HepG2 (cell line): ENCODE measurements around the gene MOK. TPM values are rescaled to one million over a fixed set of nuclear protein-coding genes. Genes with fewer than 3 reads are reported as not detected.
"Not testable (repeated sequence)": the region's sequence is repeated elsewhere in the genome, so short reads cannot be mapped to it uniquely, and the experiment has no call there.

Source experiments
- ATAC-seq: fragments of 200-7000 bp; cut with Tn5 transposase; 3 replicates; pipeline ENCODE4 v1.9.1; 2020; ENCODE audit warnings: mild to moderate bottlenecking, moderate library complexity
- BruUV-seq: library from RNA; stranded (reverse); fragments of 400-500 nt; replicated peaks from 2 replicates; lab custom pipeline; 2021; lab: Mats Ljungman, UMichigan
- CTCF ChIA-PET: fragments of 300-600 bp; formaldehyde crosslinking; extraction: SDS; loops from one replicate; lab custom pipeline; 2021; ENCODE audit warnings: low total read pairs, inconsistent platforms, low intra/inter-chr PET ratio; lab: Yijun Ruan, JAX
- POLR2A ChIA-PET: fragments of 350-600 bp; sonication (Branson Sonifier 250); formaldehyde crosslinking; loops from one replicate; lab custom pipeline; 2020; ENCODE audit warnings: antibody characterized with exemption, inconsistent platforms; lab: Yijun Ruan, JAX
- DNase-seq: peaks from one replicate; pipeline ENCODE4 v3.0.0-alpha.2; 2015; ENCODE audit warnings: low spot score
- FAIRE-seq: peaks from 3 replicates; lab custom pipeline; 2011; peaks lifted over from hg19 to GRCh38; lab: Jason Lieb, UNC
- H2AFZ ChIP-seq: one replicate; pipeline ENCODE4 v1.6.1; 2011; ENCODE audit warnings: low read length, inconsistent platforms
- H3K27ac ChIP-seq: fragments of 300-600 bp; 3 replicates; pipeline ENCODE4 v1.8.0; 2011; ENCODE audit warnings: mixed run types, mild to moderate bottlenecking, mixed read lengths, low read length, inconsistent platforms; ENCODE audit not compliant: insufficient read depth; ENCODE audit errors: extremely low read length
- H3K27me3 ChIP-seq, 2 experiments: fragments of 200-600 bp in 1 of 2; 2 replicates in 1 of 2; 3 replicates in 1 of 2; pipeline versions ENCODE4 v1.6.0 to v1.8.0; 2011; ENCODE audit warnings: low read length in 2 of 2, mild to moderate bottlenecking in 2 of 2, moderate library complexity in 2 of 2, inconsistent platforms in 1 of 2; ENCODE audit not compliant: insufficient read depth in 2 of 2, control insufficient read depth in 1 of 2
- H3K36me3 ChIP-seq, 2 experiments: fragments of 200-600 bp in 1 of 2; replicated peaks in 1 of 2; 2 replicates in 1 of 2; 3 replicates in 1 of 2; pipeline versions ENCODE4 v1.5.1 to v1.8.0; 2011; ENCODE audit warnings: low read length in 2 of 2, inconsistent platforms in 1 of 2; ENCODE audit not compliant: insufficient read depth in 2 of 2, control insufficient read depth in 1 of 2
- H3K4me1 ChIP-seq: 2 replicates; pipeline ENCODE4 v1.5.1; 2012; ENCODE audit warnings: low read length, inconsistent platforms; ENCODE audit not compliant: insufficient read depth
- H3K4me2 ChIP-seq: 2 replicates; pipeline ENCODE4 v1.6.0; 2011; ENCODE audit warnings: low read depth, low read length, inconsistent platforms
- H3K4me3 ChIP-seq, 3 experiments: fragments of 200-600 bp in 1 of 3; sonication (generic), shearing (Covaris generic) in 1 of 3; replicated peaks in 1 of 3; 2 replicates each; pipeline ENCODE4 v1.5.1; 2011 to 2016; ENCODE audit warnings: low read length in 3 of 3, inconsistent platforms in 2 of 3, low read depth in 2 of 3, mild to moderate bottlenecking in 2 of 3, control low read depth in 1 of 3, mixed read lengths in 1 of 3; ENCODE audit not compliant: insufficient read depth in 1 of 3
- H3K79me2 ChIP-seq: one replicate; pipeline ENCODE4 v1.6.1; 2011; ENCODE audit warnings: low read length, inconsistent platforms; ENCODE audit not compliant: insufficient read depth
- H3K9ac ChIP-seq: 2 replicates; pipeline ENCODE4 v1.6.0; 2011; ENCODE audit warnings: mild to moderate bottlenecking, low read depth, low read length, inconsistent platforms; ENCODE audit not compliant: insufficient read depth
- H3K9me3 ChIP-seq: 2 replicates; pipeline ENCODE4 v1.5.1; 2012; ENCODE audit warnings: mild to moderate bottlenecking, low read length
- H4K20me1 ChIP-seq: 2 replicates; pipeline ENCODE4 v1.6.0; 2011; ENCODE audit warnings: inconsistent platforms, mild to moderate bottlenecking, low read length, moderate library complexity; ENCODE audit not compliant: insufficient read depth
- HNRNPK ChIP-seq: fragments of 200-400 bp; formaldehyde crosslinking; IDR thresholded peaks from 2 replicates; pipeline ENCODE4 v1.6.1; 2018; ENCODE audit warnings: low read length, low read depth, moderate library complexity, mild to moderate bottlenecking; ENCODE audit not compliant: poor library complexity, severe bottlenecking
- JUN ChIP-seq: sonication (generic); formaldehyde crosslinking; IDR thresholded peaks from 2 replicates; pipeline ENCODE4 v1.4.0; 2020; ENCODE audit warnings: mild to moderate bottlenecking, missing genetic modification reagents
- MXI1 ChIP-seq: IDR thresholded peaks from 3 replicates; pipeline ENCODE4 v1.6.1; 2012; ENCODE audit warnings: low read depth, low read length, inconsistent platforms, borderline replicate concordance
- SAFB2 ChIP-seq: sonication (generic); formaldehyde crosslinking; IDR thresholded peaks from 2 replicates; pipeline ENCODE4 v1.5.1; 2020; ENCODE audit warnings: missing genetic modification reagents, low read depth, mild to moderate bottlenecking, borderline replicate concordance
- TCF12 ChIP-seq, 2 experiments: fragments of 450-650 bp in 1 of 2; sonication (generic) in 1 of 2; formaldehyde crosslinking in 1 of 2; IDR thresholded peaks; 2 replicates each; pipeline versions ENCODE4 v1.6.1 to v1.8.0; 2017 to 2022; ENCODE audit warnings: antibody characterized with exemption in 1 of 2, mild to moderate bottlenecking in 1 of 2, missing genetic modification reagents in 1 of 2, moderate library complexity in 1 of 2
- TEAD2 ChIP-seq: sonication (generic); formaldehyde crosslinking; IDR thresholded peaks from 2 replicates; pipeline ENCODE4 v1.9.0; 2021; ENCODE audit warnings: missing genetic modification reagents
- ZNF274 ChIP-seq: sonication (generic); formaldehyde crosslinking; IDR thresholded peaks from 2 replicates; pipeline ENCODE4 v1.5.1; 2020; ENCODE audit warnings: mild to moderate bottlenecking, missing genetic modification reagents
- ZNF788 ChIP-seq: sonication (generic); formaldehyde crosslinking; IDR thresholded peaks from 2 replicates; pipeline ENCODE4 v1.5.0; 2020; ENCODE audit warnings: mild to moderate bottlenecking, missing genetic modification reagents, borderline replicate concordance
- WGBS: methylation state at CpG from one replicate; pipeline ENCODE4 v1.1.6; 2017; ENCODE audit warnings: low lambda C conversion rate; 5-methylcytosine and 5-hydroxymethylcytosine counted together
- in situ Hi-C: cut with HindIII; loops from 2 replicates; pipeline ENCODE4 v1.10.0; 2017; ENCODE audit warnings: low pct_unique_long_range_greater_than_20kb; ENCODE audit not compliant: extremely low pct_ligation_motif_present
- intact Hi-C: fragments of 100-400 bp; cut with micrococcal nuclease; formaldehyde crosslinking; loops from one replicate; pipeline ENCODE4 v1.10.0; 2022; ENCODE audit not compliant: unreplicated experiment
- polyA plus RNA-seq, 8 experiments: library from polyadenylated mRNA; depleted of rRNA in 3 of 8; stranded (reverse) in 7 of 8; unstranded in 1 of 8; fragments of >200 nt; fragmentation: Illumina TruSeq in 4 of 8; extraction: Trizol in 4 of 8; gene quantifications; 2 replicates each; pipeline versions ENCODE4 v1.2.1 to v1.2.3, GENCODE V29; 2011 to 2016; ENCODE audit warnings: low read depth in 4 of 8, missing spikeins in 1 of 8, mixed read lengths in 1 of 8; ENCODE audit not compliant: insufficient read depth in 1 of 8
- total RNA-seq, 5 experiments: library from RNA; depleted of rRNA; stranded (reverse); fragments of >200 nt; fragmentation: Illumina TruSeq; extraction: Trizol; gene quantifications; 2 replicates each; pipeline ENCODE4 v1.2.3, GENCODE V29; 2016; ENCODE audit warnings: low read depth in 1 of 5
- TF ChIP-seq, protein P1 (sequence below): IDR thresholded peaks from 2 replicates; pipeline ENCODE4 v1.4.0; 2020; ENCODE audit warnings: mild to moderate bottlenecking, missing genetic modification reagents
- TF ChIP-seq, protein P2 (sequence below): sonication (generic); formaldehyde crosslinking; IDR thresholded peaks from 2 replicates; pipeline ENCODE4 v1.5.1; 2020; ENCODE audit warnings: missing genetic modification reagents, mild to moderate bottlenecking, borderline replicate concordance

The MOK gene
- total and polyA plus RNA-seq, 2 of the 13 experiments (the other 11 are each of a cell fraction or from before 2014, with no cell fraction given), result 15.3 to 16.9 TPM

DNA sequence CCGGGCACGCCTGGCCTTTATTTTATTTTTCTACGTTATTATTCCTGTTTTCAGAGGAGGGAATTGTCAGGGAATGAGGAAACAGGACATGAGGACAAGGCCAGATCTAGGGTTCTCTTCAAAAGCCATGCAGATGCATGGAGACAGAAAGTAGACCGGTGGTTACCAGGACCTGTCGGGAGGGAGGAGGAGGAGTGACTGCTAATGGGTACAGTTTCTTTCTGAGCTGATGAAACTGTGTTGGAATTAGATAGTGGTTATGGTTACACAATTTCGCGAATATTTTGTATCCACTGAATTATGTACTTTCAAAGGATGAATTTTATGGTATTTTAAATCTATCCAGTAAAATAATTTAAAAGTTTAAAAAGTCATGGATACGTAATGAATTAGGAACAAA, 25.8 kb upstream of the MOK start:
- no TSS peak for BruUV-seq
- no peak for DNase-seq
- POLR2A ChIA-PET, result no interaction called here
- no peak overlapping the region for H3K4me3 ChIP-seq
- in situ Hi-C loops, result no loop called here
- TF ChIP-seq HNRNPK, result no peak
- no peak for TF ChIP-seq SAFB2 (CRISPR knock-in tag)
- TF ChIP-seq ZNF274, result no peak
- TF ChIP-seq, protein P1, sequence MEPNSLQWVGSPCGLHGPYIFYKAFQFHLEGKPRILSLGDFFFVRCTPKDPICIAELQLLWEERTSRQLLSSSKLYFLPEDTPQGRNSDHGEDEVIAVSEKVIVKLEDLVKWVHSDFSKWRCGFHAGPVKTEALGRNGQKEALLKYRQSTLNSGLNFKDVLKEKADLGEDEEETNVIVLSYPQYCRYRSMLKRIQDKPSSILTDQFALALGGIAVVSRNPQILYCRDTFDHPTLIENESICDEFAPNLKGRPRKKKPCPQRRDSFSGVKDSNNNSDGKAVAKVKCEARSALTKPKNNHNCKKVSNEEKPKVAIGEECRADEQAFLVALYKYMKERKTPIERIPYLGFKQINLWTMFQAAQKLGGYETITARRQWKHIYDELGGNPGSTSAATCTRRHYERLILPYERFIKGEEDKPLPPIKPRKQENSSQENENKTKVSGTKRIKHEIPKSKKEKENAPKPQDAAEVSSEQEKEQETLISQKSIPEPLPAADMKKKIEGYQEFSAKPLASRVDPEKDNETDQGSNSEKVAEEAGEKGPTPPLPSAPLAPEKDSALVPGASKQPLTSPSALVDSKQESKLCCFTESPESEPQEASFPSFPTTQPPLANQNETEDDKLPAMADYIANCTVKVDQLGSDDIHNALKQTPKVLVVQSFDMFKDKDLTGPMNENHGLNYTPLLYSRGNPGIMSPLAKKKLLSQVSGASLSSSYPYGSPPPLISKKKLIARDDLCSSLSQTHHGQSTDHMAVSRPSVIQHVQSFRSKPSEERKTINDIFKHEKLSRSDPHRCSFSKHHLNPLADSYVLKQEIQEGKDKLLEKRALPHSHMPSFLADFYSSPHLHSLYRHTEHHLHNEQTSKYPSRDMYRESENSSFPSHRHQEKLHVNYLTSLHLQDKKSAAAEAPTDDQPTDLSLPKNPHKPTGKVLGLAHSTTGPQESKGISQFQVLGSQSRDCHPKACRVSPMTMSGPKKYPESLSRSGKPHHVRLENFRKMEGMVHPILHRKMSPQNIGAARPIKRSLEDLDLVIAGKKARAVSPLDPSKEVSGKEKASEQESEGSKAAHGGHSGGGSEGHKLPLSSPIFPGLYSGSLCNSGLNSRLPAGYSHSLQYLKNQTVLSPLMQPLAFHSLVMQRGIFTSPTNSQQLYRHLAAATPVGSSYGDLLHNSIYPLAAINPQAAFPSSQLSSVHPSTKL (CRISPR knock-in tag), result no peak
- no peak for TF ChIP-seq JUN
- TF ChIP-seq, protein P2, sequence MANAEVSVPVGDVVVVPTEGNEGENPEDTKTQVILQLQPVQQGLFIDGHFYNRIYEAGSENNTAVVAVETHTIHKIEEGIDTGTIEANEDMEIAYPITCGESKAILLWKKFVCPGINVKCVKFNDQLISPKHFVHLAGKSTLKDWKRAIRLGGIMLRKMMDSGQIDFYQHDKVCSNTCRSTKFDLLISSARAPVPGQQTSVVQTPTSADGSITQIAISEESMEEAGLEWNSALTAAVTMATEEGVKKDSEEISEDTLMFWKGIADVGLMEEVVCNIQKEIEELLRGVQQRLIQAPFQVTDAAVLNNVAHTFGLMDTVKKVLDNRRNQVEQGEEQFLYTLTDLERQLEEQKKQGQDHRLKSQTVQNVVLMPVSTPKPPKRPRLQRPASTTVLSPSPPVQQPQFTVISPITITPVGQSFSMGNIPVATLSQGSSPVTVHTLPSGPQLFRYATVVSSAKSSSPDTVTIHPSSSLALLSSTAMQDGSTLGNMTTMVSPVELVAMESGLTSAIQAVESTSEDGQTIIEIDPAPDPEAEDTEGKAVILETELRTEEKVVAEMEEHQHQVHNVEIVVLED (CRISPR knock-in tag), result no peak
- TF ChIP-seq TCF12 (IDR thresholded peaks at IDR 0.05), result no peak
- no peak for TF ChIP-seq TCF12 (CRISPR knock-in tag; IDR thresholded peaks at IDR 0.05)
- no peak for TF ChIP-seq TEAD2 (CRISPR knock-in tag)
- no peak for TF ChIP-seq MXI1
- TF ChIP-seq ZNF788 (CRISPR knock-in tag), result no peak
- TF ChIP-seq, all 625 proteins: peak for 0
- 97% methylated on average over 8 of the region's 8 CpGs for WGBS
- Histone ChIP-seq H3K27ac (no peak overlapping the region), H3K27me3 (no peaks in the 10 kb centered on the region), H4K20me1 (no peaks in the 10 kb centered on the region), H3K36me3 (peaks cover 7 to 18% of the 10 kb centered on the region in 2 experiments; a peak in 3 of 5 replicates), H2AFZ (no peak overlapping the region), H3K4me1 (no peaks in the 10 kb centered on the region), H3K79me2 (no peaks in the 10 kb centered on the region), H3K4me2 (no peak overlapping the region), H3K9ac (no peak overlapping the region), H3K9me3 (no peaks in the 10 kb centered on the region)
- FAIRE-seq (no peak), ATAC-seq (no peak)
- intact Hi-C loops, result no loop called here
- CTCF ChIA-PET, result no interaction called here

DNA sequence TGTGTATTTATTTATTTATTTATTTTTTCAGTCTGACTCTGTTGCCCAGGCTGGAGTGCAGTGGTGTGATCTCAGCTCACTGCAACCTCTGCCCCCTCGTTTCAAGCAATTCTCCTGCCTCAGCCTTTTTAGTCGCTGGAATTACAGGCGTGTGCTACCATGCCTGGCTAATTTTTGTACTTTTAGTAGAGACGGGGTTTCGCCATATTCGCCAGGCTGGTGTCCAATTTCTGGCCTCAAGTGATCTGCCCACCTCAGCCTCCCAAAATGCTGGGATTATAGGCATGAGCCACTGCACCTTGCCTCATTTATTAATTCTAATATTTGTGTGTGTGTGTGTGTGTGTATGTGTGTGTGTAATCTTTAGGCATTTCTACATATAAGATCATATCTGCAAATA, 24.4 kb upstream of the MOK start:
- POLR2A ChIA-PET, H3K9ac ChIP-seq, H3K27me3 ChIP-seq, H3K9me3 ChIP-seq, ATAC-seq, H3K4me2 ChIP-seq, H3K4me1 ChIP-seq, CTCF ChIA-PET, H2AFZ ChIP-seq, H3K27ac ChIP-seq, H3K4me3 ChIP-seq, BruUV-seq, intact Hi-C loops, DNase-seq, H3K79me2 ChIP-seq, FAIRE-seq, in situ Hi-C loops, H4K20me1 ChIP-seq: not testable (repeated sequence)
- H3K36me3 ChIP-seq, result peaks cover 5 to 12% of the 10 kb centered on the region in 2 experiments; a peak in 3 of 5 replicates
- 93% methylated on average over 6 of the region's 6 CpGs for WGBS
